Measurements from ENCODE around the gene GALNT2. TPM values are rescaled to one million over a fixed set of nuclear protein-coding genes. Genes with fewer than 3 reads are reported as not detected.

The GALNT2 gene
- total RNA-seq, 3 donors from 2014 or later: 29.5 to 59.1 (median 55.2) TPM

DNA sequence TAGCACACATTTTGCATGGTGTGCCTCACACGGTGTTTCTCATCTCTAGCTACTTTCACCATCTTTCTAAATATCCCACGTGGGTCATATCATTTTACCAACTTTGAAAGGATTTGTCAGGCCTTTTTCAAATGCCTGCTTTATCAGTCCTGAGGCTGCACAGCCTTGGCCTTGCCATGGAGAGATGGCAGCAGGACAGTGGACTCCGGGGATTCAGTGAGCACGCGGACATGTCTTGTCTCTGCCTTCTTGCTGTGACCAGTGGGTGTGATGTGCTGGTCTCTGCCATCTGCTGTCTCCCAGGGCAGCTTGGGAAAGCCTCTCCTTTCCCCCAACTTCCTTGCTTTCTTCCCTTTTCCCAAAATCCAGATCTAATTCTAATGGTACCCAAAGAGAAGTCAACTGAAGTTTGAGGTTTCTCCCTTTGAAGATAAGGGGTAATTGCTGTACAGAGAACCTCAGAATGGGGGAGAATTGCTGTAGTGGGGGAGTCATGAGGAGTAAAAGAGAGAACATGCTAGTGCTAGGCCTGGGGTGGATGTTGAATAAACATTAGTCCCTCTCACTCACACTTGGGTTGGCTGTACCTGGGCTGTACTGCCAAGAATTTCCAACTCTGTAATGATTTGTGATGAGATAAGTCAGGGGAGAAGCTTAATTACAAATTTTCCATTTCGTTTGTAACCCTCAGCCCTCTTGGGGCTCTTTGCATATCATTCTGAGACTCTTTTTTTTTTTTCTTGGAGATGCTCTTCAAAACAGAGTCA, 99.5 kb downstream of the GALNT2 start:
- Histone ChIP-seq H3K36me3 (ENCODE audit: low read depth) (no peaks in the 10 kb centered on the region), H3K4me3 (no peak overlapping the region), H3K9me3 (no peaks in the 10 kb centered on the region), H3K4me1 (ENCODE audit: low read depth) (no peaks in the 10 kb centered on the region)
- no peak for ATAC-seq
- TF ChIP-seq, protein P1, sequence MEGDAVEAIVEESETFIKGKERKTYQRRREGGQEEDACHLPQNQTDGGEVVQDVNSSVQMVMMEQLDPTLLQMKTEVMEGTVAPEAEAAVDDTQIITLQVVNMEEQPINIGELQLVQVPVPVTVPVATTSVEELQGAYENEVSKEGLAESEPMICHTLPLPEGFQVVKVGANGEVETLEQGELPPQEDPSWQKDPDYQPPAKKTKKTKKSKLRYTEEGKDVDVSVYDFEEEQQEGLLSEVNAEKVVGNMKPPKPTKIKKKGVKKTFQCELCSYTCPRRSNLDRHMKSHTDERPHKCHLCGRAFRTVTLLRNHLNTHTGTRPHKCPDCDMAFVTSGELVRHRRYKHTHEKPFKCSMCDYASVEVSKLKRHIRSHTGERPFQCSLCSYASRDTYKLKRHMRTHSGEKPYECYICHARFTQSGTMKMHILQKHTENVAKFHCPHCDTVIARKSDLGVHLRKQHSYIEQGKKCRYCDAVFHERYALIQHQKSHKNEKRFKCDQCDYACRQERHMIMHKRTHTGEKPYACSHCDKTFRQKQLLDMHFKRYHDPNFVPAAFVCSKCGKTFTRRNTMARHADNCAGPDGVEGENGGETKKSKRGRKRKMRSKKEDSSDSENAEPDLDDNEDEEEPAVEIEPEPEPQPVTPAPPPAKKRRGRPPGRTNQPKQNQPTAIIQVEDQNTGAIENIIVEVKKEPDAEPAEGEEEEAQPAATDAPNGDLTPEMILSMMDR (IDR thresholded peaks at IDR 0.05): no peak
- intact Hi-C loops (cut with DNase I, micrococcal nuclease): no loop called here
- DNase-seq: no peak

DNA sequence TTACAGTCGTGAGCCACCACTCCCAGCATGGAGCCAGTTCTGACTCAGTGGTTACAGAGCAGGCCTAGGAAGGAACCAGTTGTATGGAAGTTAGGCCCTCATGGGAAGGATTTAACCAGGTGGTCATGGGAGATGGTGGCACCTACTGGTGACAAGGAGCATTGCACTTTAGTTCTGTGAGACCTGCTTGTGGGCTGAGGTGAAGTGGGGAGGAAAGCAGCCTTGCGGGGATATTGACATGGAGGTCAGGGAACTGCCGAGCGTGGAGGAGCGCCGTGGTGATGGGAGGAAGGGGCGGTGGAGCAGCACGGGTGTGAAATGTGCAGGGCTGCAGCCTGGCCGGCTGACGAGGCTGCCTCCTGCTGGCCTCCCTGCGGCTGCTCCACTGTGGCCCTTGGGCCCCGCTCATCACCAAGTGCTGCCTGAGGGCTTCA, 100.4 kb downstream of the GALNT2 start:
- peak; percentile 84 for ATAC-seq
- peak in 1 of 3 donors; percentile 41 for DNase-seq
- Histone ChIP-seq H3K4me3 (no peak overlapping the region), H3K4me1 (ENCODE audit: low read depth) (no peaks in the 10 kb centered on the region), H3K36me3 (ENCODE audit: low read depth) (no peaks in the 10 kb centered on the region), H3K9me3 (no peaks in the 10 kb centered on the region)
- TF ChIP-seq, protein P1 (IDR thresholded peaks at IDR 0.05): peak; percentile 58
- intact Hi-C loops (cut with DNase I, micrococcal nuclease): no loop called here

DNA sequence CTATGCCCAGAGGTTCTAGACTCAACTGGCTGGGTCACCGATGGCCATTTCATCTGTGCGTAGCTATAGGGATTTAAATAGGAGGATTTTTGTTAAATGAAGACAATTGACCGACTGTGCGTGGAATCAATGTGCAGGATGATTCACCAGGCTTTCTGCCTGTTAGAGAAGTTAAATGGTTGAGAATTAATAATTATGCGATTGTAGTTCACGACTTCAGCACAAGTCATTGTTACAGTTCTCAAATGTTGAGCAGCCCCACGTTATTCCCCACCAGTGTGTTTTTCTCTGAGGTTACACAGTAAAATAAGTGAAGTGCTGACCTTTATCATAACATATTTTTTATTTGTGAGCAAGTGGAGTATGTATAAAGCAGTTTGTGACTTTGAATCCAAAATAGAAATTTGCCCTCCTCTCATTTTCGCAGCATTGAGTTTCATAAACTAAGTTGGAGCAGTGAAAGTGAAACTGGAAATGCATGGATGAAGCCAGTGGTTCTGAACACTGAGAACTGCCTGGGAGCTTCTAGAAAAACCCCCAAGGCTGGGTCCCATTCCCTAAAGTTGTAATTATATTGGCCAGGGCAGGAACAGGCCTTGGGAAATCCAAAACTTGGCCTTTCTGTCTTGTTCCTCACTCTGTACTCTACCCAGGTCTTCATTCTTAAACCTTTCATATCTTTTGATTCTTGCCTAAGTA, 102.6 kb downstream of the GALNT2 start:
- TF ChIP-seq, protein P1 (IDR thresholded peaks at IDR 0.05): no peak
- H3K9me3 ChIP-seq: no peaks in the 10 kb centered on the region
- intact Hi-C loops (cut with DNase I, micrococcal nuclease): no loop called here
- H3K4me3 ChIP-seq: no peak overlapping the region
- peak; percentile 45 for ATAC-seq
- H3K4me1 ChIP-seq (ENCODE audit: low read depth): peaks cover 4% of the 10 kb centered on the region
- no peak for DNase-seq
- no peaks in the 10 kb centered on the region for H3K36me3 ChIP-seq (ENCODE audit: low read depth)

DNA sequence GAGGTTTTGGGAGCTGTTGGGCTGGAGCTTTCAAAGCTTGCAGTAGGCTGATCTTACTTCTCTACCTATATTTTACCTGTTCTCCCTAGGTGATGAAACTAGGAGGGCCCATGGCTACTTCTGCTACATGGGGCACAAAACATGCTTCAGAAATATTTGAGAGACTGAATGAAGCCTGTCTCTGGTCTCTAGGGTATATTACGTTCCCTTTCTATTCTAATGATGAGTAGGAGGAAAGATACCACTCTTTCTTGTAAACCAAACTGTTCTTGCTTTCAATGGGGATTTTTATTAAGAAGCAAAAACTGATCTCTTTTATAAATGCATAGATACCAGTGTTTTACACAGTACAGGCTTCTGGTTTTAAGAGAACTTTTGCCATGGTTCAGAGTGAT, 103.1 kb downstream of the GALNT2 start:
- TF ChIP-seq, protein P1 (IDR thresholded peaks at IDR 0.05): no peak
- H3K36me3 ChIP-seq (ENCODE audit: low read depth): no peaks in the 10 kb centered on the region
- no peak overlapping the region for H3K4me3 ChIP-seq
- peaks cover 9% of the 10 kb centered on the region for H3K4me1 ChIP-seq (ENCODE audit: low read depth)
- no peak for DNase-seq
- no peaks in the 10 kb centered on the region for H3K9me3 ChIP-seq
- intact Hi-C loops (cut with DNase I, micrococcal nuclease): no loop called here
- no peak for ATAC-seq

DNA sequence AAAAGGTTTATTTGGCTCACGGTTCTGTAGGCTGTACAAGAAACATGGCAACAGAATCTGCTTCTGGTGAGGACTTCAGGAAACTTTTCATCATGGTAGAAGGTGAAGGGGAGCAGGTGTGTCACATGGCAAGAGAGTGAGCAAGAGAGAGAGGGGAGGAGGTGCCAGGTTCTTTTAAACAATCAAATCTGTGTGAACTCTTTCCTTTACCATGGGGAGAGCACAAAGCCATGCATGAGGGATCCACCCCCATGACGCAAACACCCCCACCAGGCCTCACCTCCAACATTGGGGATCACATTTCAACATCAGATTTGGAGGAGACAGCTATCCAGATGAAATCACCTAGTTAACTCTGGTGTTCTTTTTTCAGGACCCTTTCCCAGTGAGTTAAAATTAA, 103.6 kb downstream of the GALNT2 start:
- Histone ChIP-seq H3K9me3 (no peaks in the 10 kb centered on the region), H3K4me1 (ENCODE audit: low read depth) (peaks cover 10% of the 10 kb centered on the region), H3K4me3 (no peak overlapping the region), H3K36me3 (ENCODE audit: low read depth) (no peaks in the 10 kb centered on the region)
- DNase-seq (no peak), ATAC-seq (no peak)
- TF ChIP-seq, protein P1 (IDR thresholded peaks at IDR 0.05): no peak
- intact Hi-C loops (cut with DNase I, micrococcal nuclease): no loop called here

Data from mucosa of descending colon (tissue), 3 donors.